ENCODE measurements around the gene POFUT1. TPM values are rescaled to one million over a fixed set of nuclear protein-coding genes. Genes with fewer than 3 reads are reported as not detected.
"Not testable (repeated sequence)": the region's sequence is repeated elsewhere in the genome, so short reads cannot be mapped to it uniquely, and the experiment has no call there.

POFUT1 gene
- total RNA-seq, 6 experiments from 2014 or later = 64.1 to 83.7 (median 74.6) TPM

- no peak overlapping the region for H3K4me3 Mint-ChIP-seq
- no peaks in the 10 kb centered on the region for H3K36me3 Mint-ChIP-seq (ENCODE audit: low read depth)
- no peak for TF ChIP-seq CTCF (IDR thresholded peaks at IDR 0.05)
- H3K9me3 Mint-ChIP-seq = no peaks in the 10 kb centered on the region
- H3K27ac Mint-ChIP-seq = no peak overlapping the region
- peaks cover 9% of the 10 kb centered on the region for H3K27me3 Mint-ChIP-seq (ENCODE audit: insufficient read depth)
- no peak for DNase-seq
- H3K4me1 Mint-ChIP-seq (ENCODE audit: low read depth) = peaks cover 13% of the 10 kb centered on the region
These were observed 43.8 kb downstream of the POFUT1 start for GRCh38 chr20:32251470-32251869.

GRCh38 chr20:32252189-32252588 is 44.5 kb downstream of the POFUT1 start:
- H3K4me3 Mint-ChIP-seq = no peak overlapping the region
- TF ChIP-seq CTCF (IDR thresholded peaks at IDR 0.05) = no peak
- H3K27me3 Mint-ChIP-seq (ENCODE audit: insufficient read depth) = peaks cover 9% of the 10 kb centered on the region
- DNase-seq = no peak
- H3K36me3 Mint-ChIP-seq (ENCODE audit: low read depth) = no peaks in the 10 kb centered on the region
- H3K4me1 Mint-ChIP-seq (ENCODE audit: low read depth) = peaks cover 17% of the 10 kb centered on the region
- no peak overlapping the region for H3K27ac Mint-ChIP-seq
- H3K9me3 Mint-ChIP-seq = no peaks in the 10 kb centered on the region

- H3K9me3 Mint-ChIP-seq; H3K27me3 Mint-ChIP-seq (ENCODE audit: insufficient read depth); H3K27ac Mint-ChIP-seq; DNase-seq; H3K4me1 Mint-ChIP-seq (ENCODE audit: low read depth); H3K36me3 Mint-ChIP-seq (ENCODE audit: low read depth); H3K4me3 Mint-ChIP-seq: not testable (repeated sequence)
These were observed 53.3 kb downstream of the POFUT1 start for GRCh38 chr20:32260973-32261372.

GRCh38 chr20:32261644-32262043 is 54.0 kb downstream of the POFUT1 start:
- Mint-ChIP-seq H3K36me3 (ENCODE audit: low read depth) (no peaks in the 10 kb centered on the region), H3K4me1 (ENCODE audit: low read depth) (peaks cover 3% of the 10 kb centered on the region), H3K27ac (no peak overlapping the region), H3K9me3 (no peaks in the 10 kb centered on the region), H3K4me3 (no peak overlapping the region), H3K27me3 (ENCODE audit: insufficient read depth) (peaks cover 6% of the 10 kb centered on the region)
- no peak for TF ChIP-seq CTCF (IDR thresholded peaks at IDR 0.05)
- DNase-seq = no peak

- H3K27ac Mint-ChIP-seq = no peak overlapping the region
- H3K4me3 Mint-ChIP-seq = no peak overlapping the region
- no peak for DNase-seq
- no peaks in the 10 kb centered on the region for H3K9me3 Mint-ChIP-seq
- no peaks in the 10 kb centered on the region for H3K36me3 Mint-ChIP-seq (ENCODE audit: low read depth)
- H3K4me1 Mint-ChIP-seq (ENCODE audit: low read depth) = no peaks in the 10 kb centered on the region
- peaks cover 6% of the 10 kb centered on the region for H3K27me3 Mint-ChIP-seq (ENCODE audit: insufficient read depth)
- no peak for TF ChIP-seq CTCF (IDR thresholded peaks at IDR 0.05)
These were observed 55.8 kb downstream of the POFUT1 start for GRCh38 chr20:32263398-32263954.

- no peak for DNase-seq
- Mint-ChIP-seq H3K4me1 (ENCODE audit: low read depth) (peaks cover 6% of the 10 kb centered on the region; the same call in 1 of the 2 replicates), H3K36me3 (ENCODE audit: low read depth) (no peaks in the 10 kb centered on the region), H3K27ac (no peak overlapping the region), H3K9me3 (no peaks in the 10 kb centered on the region), H3K4me3 (no peak overlapping the region), H3K27me3 (ENCODE audit: insufficient read depth) (peaks cover 29% of the 10 kb centered on the region)
- no peak for TF ChIP-seq CTCF (IDR thresholded peaks at IDR 0.05)
These were observed 63.9 kb downstream of the POFUT1 start for GRCh38 chr20:32271620-32272019.

All from HFFc6 (cell line).